ENCODE results near the gene IPCEF1. TPM values are rescaled to one million over a fixed set of nuclear protein-coding genes. Genes with fewer than 3 reads are reported as not detected.

IPCEF1 gene
- total and polyA plus RNA-seq, 2 of the 8 experiments (the other 6 are each of a cell fraction or from before 2014, with no cell fraction given) = 0.41 to 0.78 TPM

DNA sequence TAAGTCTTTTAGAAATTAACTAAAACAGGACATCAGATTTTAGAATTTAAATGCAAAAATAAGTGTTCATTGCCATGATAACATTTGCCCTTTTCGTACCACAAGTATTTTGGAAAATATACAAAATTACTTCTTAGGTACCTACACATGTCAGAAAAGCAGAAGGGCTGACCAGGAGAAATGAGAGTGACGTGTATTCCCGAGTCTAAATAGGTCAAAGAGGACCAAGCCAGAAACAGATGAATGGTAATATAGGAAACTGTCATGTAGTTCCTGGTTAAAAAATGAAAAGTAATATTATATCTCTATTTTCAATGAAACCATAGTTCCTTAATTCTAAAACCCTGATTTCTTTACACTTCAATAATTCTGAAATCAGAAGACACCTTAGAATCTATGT is 126.2 kb downstream of the IPCEF1 start (continued):
- TF ChIP-seq SIX5 (IDR thresholded peaks at IDR 0.05; ENCODE audit: low read depth, low read length) = no peak

- no peaks in the 10 kb centered on the region for H4K20me1 ChIP-seq (replicated peaks in 1 of 2; ENCODE audit: control insufficient read depth in 1 of 2, insufficient read depth in 2 of 2, low read length in 2 of 2)
- H4K91ac ChIP-seq (replicated peaks; ENCODE audit: insufficient read length, low read length) = no peak overlapping the region
- no peak overlapping the region for H2AK5ac ChIP-seq (ENCODE audit: low read depth, low read length)
- H3K27me3 ChIP-seq (replicated peaks in 1 of 4; ENCODE audit: control insufficient read depth in 3 of 4, extremely low read depth in 1 of 4, insufficient read depth in 3 of 4, low read length in 3 of 4) = no peaks in the 10 kb centered on the region
- no peak overlapping the region for H2BK5ac ChIP-seq (ENCODE audit: low read depth, low read length)
- DNase-seq (ENCODE audit: low read depth in 1 of 2, low spot score in 2 of 2) (no peak), FAIRE-seq (no peak)
- H4K8ac ChIP-seq (ENCODE audit: extremely low read depth, insufficient read depth, low read length) = no peak overlapping the region
- WGBS, 2 experiments (ENCODE audit: extremely low coverage in 1 of 2, insufficient coverage in 1 of 2, insufficient read length in 1 of 2, insufficient replicate concordance in 2 of 2, low coverage in 1 of 2, low lambda C conversion rate in 2 of 2, missing lambda C conversion rate in 1 of 2) = 88% methylated on average over 6 of the region's 6 CpGs; no CpG with 5 or more reads in 1 of the 2 experiments
- no peak overlapping the region for H3K14ac ChIP-seq (ENCODE audit: insufficient read length)
- no peak overlapping the region for H3K56ac ChIP-seq (replicated peaks; ENCODE audit: insufficient read length, low read depth, low read length)
- TF ChIP-seq, protein P1, sequence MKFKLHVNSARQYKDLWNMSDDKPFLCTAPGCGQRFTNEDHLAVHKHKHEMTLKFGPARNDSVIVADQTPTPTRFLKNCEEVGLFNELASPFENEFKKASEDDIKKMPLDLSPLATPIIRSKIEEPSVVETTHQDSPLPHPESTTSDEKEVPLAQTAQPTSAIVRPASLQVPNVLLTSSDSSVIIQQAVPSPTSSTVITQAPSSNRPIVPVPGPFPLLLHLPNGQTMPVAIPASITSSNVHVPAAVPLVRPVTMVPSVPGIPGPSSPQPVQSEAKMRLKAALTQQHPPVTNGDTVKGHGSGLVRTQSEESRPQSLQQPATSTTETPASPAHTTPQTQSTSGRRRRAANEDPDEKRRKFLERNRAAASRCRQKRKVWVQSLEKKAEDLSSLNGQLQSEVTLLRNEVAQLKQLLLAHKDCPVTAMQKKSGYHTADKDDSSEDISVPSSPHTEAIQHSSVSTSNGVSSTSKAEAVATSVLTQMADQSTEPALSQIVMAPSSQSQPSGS (IDR thresholded peaks at IDR 0.05; ENCODE audit: low read length) = no peak
- no peak for TF ChIP-seq YY1 (IDR thresholded peaks at IDR 0.05; ENCODE audit: low read depth, low read length)
- TF ChIP-seq CHD1 (IDR thresholded peaks at IDR 0.05; ENCODE audit: low read depth, low read length) = no peak
- TF ChIP-seq TAF1 (IDR thresholded peaks at IDR 0.05; ENCODE audit: low read depth, low read length) = no peak
- no peak for TF ChIP-seq CREB1 (IDR thresholded peaks at IDR 0.05)
- TF ChIP-seq FOSL1 (IDR thresholded peaks at IDR 0.05; ENCODE audit: insufficient read depth, low read depth, low read length) = no peak
- TF ChIP-seq BRCA1 (IDR thresholded peaks at IDR 0.05; ENCODE audit: low read depth, low read length) = no peak
- no peak for TF ChIP-seq POLR2A (IDR thresholded peaks at IDR 0.05; ENCODE audit: control extremely low read depth in 1 of 2, low read depth in 2 of 2, low read length in 2 of 2)
- TF ChIP-seq KDM5A (IDR thresholded peaks at IDR 0.05; ENCODE audit: low read length) = no peak
- no peak overlapping the region for H2BK120ac ChIP-seq (replicated peaks; ENCODE audit: low read depth, low read length)
- H4K5ac ChIP-seq (ENCODE audit: insufficient read length, low read depth, low read length) = no peak overlapping the region
- no peaks in the 10 kb centered on the region for H3K4me1 ChIP-seq (replicated peaks in 1 of 4; ENCODE audit: control insufficient read depth in 3 of 4, insufficient read depth in 4 of 4, low read length in 3 of 4)
- no peak overlapping the region for H3K27ac ChIP-seq (ENCODE audit: low read depth, low read length)
- H2BK12ac ChIP-seq (ENCODE audit: low read depth, low read length) = no peak overlapping the region
- no peak overlapping the region for H2AFZ ChIP-seq (ENCODE audit: low read length)
- no peak overlapping the region for H2BK20ac ChIP-seq (ENCODE audit: low read length)
- H3K18ac ChIP-seq (ENCODE audit: extremely low read depth, low read length) = no peak overlapping the region
- ChIA-PET POLR2A (ENCODE audit: partially characterized antibody) (no interaction called here), CTCF (ENCODE audit: partially characterized antibody) (no interaction called here)
- H3K23me2 ChIP-seq (ENCODE audit: low read depth, low read length) = no peaks in the 10 kb centered on the region
- no peaks in the 10 kb centered on the region for H3K79me2 ChIP-seq (ENCODE audit: control insufficient read depth in 1 of 2, insufficient read depth in 2 of 2, low read length in 2 of 2)
- H3K9ac ChIP-seq (replicated peaks in 1 of 4; ENCODE audit: extremely low read depth in 1 of 4, low read depth in 3 of 4, low read length in 3 of 4) = no peak overlapping the region
- no peaks in the 10 kb centered on the region for H3K79me1 ChIP-seq (ENCODE audit: low read depth, low read length)
- H3K23ac ChIP-seq (ENCODE audit: insufficient read length) = no peak overlapping the region
- H3K4me3 ChIP-seq (ENCODE audit: extremely low read depth in 1 of 4, insufficient read depth in 2 of 4, low read depth in 3 of 4, low read length in 4 of 4) = no peak overlapping the region
- H3K4ac ChIP-seq (replicated peaks; ENCODE audit: insufficient read length, low read depth, low read length) = no peak overlapping the region
- H2BK15ac ChIP-seq (ENCODE audit: low read length) = no peak overlapping the region
- no peaks in the 10 kb centered on the region for H3K36me3 ChIP-seq (ENCODE audit: control insufficient read depth in 2 of 4, insufficient read depth in 4 of 4, low read length in 3 of 4)
- no peak overlapping the region for H3K4me2 ChIP-seq (ENCODE audit: insufficient read depth in 1 of 2, low read depth in 2 of 2, low read length in 2 of 2)
- no peaks in the 10 kb centered on the region; a peak in 1 of 4 replicates for H3K9me3 ChIP-seq (ENCODE audit: insufficient read depth in 2 of 2, low read depth in 1 of 2, low read length in 1 of 2)
These were observed 126.8 kb downstream of the IPCEF1 start for GRCh38 chr6:154229786-154230185.
